H9 (cell line): ENCODE results near the gene AFG1L. TPM values are rescaled to one million over a fixed set of nuclear protein-coding genes. Genes with fewer than 3 reads are reported as not detected.

Experiments used
- DNase-seq: peaks from one replicate; pipeline ENCODE4 v3.0.0-alpha.2; 2017
- H2AFZ ChIP-seq: one replicate; pipeline ENCODE4 v1.6.1; 2013; ENCODE audit warnings: mild to moderate bottlenecking, low read length, control low read depth, moderate library complexity
- H2AK5ac ChIP-seq: 2 replicates; pipeline ENCODE4 v1.6.1; 2013; ENCODE audit warnings: low read length, control low read depth, mixed read lengths; ENCODE audit not compliant: insufficient read length
- H2BK120ac ChIP-seq: one replicate; pipeline ENCODE4 v1.6.1; 2013; ENCODE audit warnings: low read depth, mild to moderate bottlenecking, low read length, control low read depth, inconsistent platforms; ENCODE audit not compliant: poor library complexity, severe bottlenecking
- H2BK12ac ChIP-seq: 2 replicates; pipeline ENCODE4 v1.6.1; 2013; ENCODE audit warnings: low read length, control low read depth, mixed read lengths, low read depth; ENCODE audit not compliant: insufficient read length
- H2BK15ac ChIP-seq: 2 replicates; pipeline ENCODE4 v1.6.1; 2013; ENCODE audit warnings: low read depth, low read length, control low read depth
- H2BK20ac ChIP-seq: one replicate; pipeline ENCODE4 v1.6.1; 2013; ENCODE audit warnings: low read depth, mild to moderate bottlenecking, low read length, control low read depth, inconsistent platforms; ENCODE audit not compliant: poor library complexity, severe bottlenecking
- H2BK5ac ChIP-seq: 2 replicates; pipeline ENCODE4 v1.6.1; 2013; ENCODE audit warnings: low read length, control low read depth, mixed read lengths; ENCODE audit not compliant: insufficient read length
- H3K14ac ChIP-seq: 2 replicates; pipeline ENCODE4 v1.6.1; 2013; ENCODE audit warnings: low read length, control low read depth; ENCODE audit not compliant: insufficient read depth
- H3K18ac ChIP-seq: 2 replicates; pipeline ENCODE4 v1.6.1; 2013; ENCODE audit warnings: low read depth, mild to moderate bottlenecking, mixed read lengths, low read length, control low read depth; ENCODE audit not compliant: insufficient read length
- H3K23ac ChIP-seq: 2 replicates; pipeline ENCODE4 v1.6.1; 2013; ENCODE audit warnings: low read length, control low read depth, mixed read lengths, low read depth; ENCODE audit not compliant: insufficient read length
- H3K23me2 ChIP-seq: 2 replicates; pipeline ENCODE4 v1.6.1; 2013; ENCODE audit warnings: low read depth, mild to moderate bottlenecking, mixed read lengths, low read length, control low read depth; ENCODE audit not compliant: insufficient read length, poor library complexity, severe bottlenecking
- H3K27ac ChIP-seq: 2 replicates; pipeline ENCODE4 v1.5.1; 2013; ENCODE audit warnings: low read length, control low read depth, mixed read lengths, low read depth; ENCODE audit not compliant: insufficient read length
- H3K27me3 ChIP-seq: 2 replicates; pipeline ENCODE4 v1.6.1; 2013; ENCODE audit warnings: low read length, control low read depth, inconsistent platforms; ENCODE audit not compliant: insufficient read depth
- H3K4ac ChIP-seq: 2 replicates; pipeline ENCODE4 v1.6.1; 2013; ENCODE audit warnings: low read depth, mild to moderate bottlenecking, control low read depth, inconsistent platforms, low read length, moderate library complexity
- H3K4me1 ChIP-seq: 2 replicates; pipeline ENCODE4 v1.6.1; 2013; ENCODE audit warnings: low read length, control low read depth, inconsistent platforms; ENCODE audit not compliant: insufficient read depth
- H3K4me2 ChIP-seq: 2 replicates; pipeline ENCODE4 v1.6.1; 2013; ENCODE audit warnings: low read length, control low read depth, mixed read lengths; ENCODE audit not compliant: insufficient read length, insufficient read depth
- H3K56ac ChIP-seq: 2 replicates; pipeline ENCODE4 v1.6.1; 2013; ENCODE audit warnings: low read depth, mild to moderate bottlenecking, mixed read lengths, low read length, control low read depth; ENCODE audit not compliant: insufficient read length
- H3K79me1 ChIP-seq: 2 replicates; pipeline ENCODE4 v1.6.1; 2013; ENCODE audit warnings: low read depth, mild to moderate bottlenecking, moderate library complexity, low read length, control low read depth, inconsistent platforms; ENCODE audit not compliant: insufficient read depth, poor library complexity, severe bottlenecking
- H3K79me2 ChIP-seq: 2 replicates; pipeline ENCODE4 v1.6.1; 2013; ENCODE audit warnings: low read length, control low read depth, inconsistent platforms; ENCODE audit not compliant: insufficient read depth
- H3K9ac ChIP-seq: 2 replicates; pipeline ENCODE4 v1.6.1; 2013; ENCODE audit warnings: low read length, control low read depth, mixed read lengths; ENCODE audit not compliant: insufficient read length; ENCODE audit errors: extremely low read depth
- H3K9me3 ChIP-seq: one replicate; pipeline ENCODE4 v1.6.1; 2013; ENCODE audit warnings: low read depth, low read length, inconsistent platforms; ENCODE audit not compliant: control insufficient read depth
- H3T11ph ChIP-seq: one replicate; pipeline ENCODE4 v1.6.1; 2013; ENCODE audit warnings: mild to moderate bottlenecking, low read length, control low read depth, inconsistent platforms
- H4K20me1 ChIP-seq: one replicate; pipeline ENCODE4 v1.6.1; 2013; ENCODE audit not compliant: control insufficient read depth, insufficient read length, insufficient read depth
- H4K5ac ChIP-seq: 2 replicates; pipeline ENCODE4 v1.6.1; 2013; ENCODE audit warnings: low read depth, mild to moderate bottlenecking, mixed read lengths, low read length, control low read depth; ENCODE audit not compliant: insufficient read length
- H4K8ac ChIP-seq: replicated peaks from 2 replicates; pipeline ENCODE4 v1.6.1; 2013; ENCODE audit warnings: low read length, control low read depth, mixed read lengths, low read depth; ENCODE audit not compliant: insufficient read length
- H4K91ac ChIP-seq: 2 replicates; pipeline ENCODE4 v1.6.1; 2013; ENCODE audit warnings: low read depth, mild to moderate bottlenecking, moderate library complexity, mixed read lengths, low read length, control low read depth; ENCODE audit not compliant: insufficient read length
- H3K27ac Mint-ChIP-seq, 3 experiments: 2 replicates in 2 of 3; 3 replicates in 1 of 3; pipeline ENCODE4 v1.8.0; 2020 to 2021; ENCODE audit warnings: mixed read lengths in 3 of 3, mild to moderate bottlenecking in 1 of 3, moderate library complexity in 1 of 3
- H3K27me3 Mint-ChIP-seq: 2 replicates; pipeline ENCODE4 v1.8.0; 2021; ENCODE audit warnings: low read depth, mild to moderate bottlenecking, moderate library complexity, mixed read lengths
- H3K36me3 Mint-ChIP-seq, 3 experiments: 2 replicates in 2 of 3; 3 replicates in 1 of 3; pipeline ENCODE4 v1.8.0; 2020 to 2021; ENCODE audit warnings: low read depth in 3 of 3, mixed read lengths in 3 of 3; ENCODE audit not compliant: insufficient read depth in 1 of 3
- H3K4me1 Mint-ChIP-seq, 2 experiments: 2 replicates each; pipeline ENCODE4 v1.8.0; 2020; ENCODE audit warnings: mixed read lengths in 2 of 2
- H3K4me3 Mint-ChIP-seq, 2 experiments: 2 replicates in 1 of 2; 3 replicates in 1 of 2; pipeline ENCODE4 v1.8.0; 2020 to 2021; ENCODE audit warnings: mild to moderate bottlenecking in 2 of 2, mixed read lengths in 2 of 2, moderate library complexity in 1 of 2
- H3K9me3 Mint-ChIP-seq, 2 experiments: 2 replicates in 1 of 2; 3 replicates in 1 of 2; pipeline ENCODE4 v1.8.0; 2020; ENCODE audit warnings: mild to moderate bottlenecking in 2 of 2, mixed read lengths in 2 of 2, moderate library complexity in 1 of 2
- CTCF ChIP-seq: fragments of 200-600 bp; sonication (generic); conservative IDR thresholded peaks from 3 replicates; pipeline ENCODE4 v1.8.0; 2021; ENCODE audit warnings: antibody characterized with exemption, mild to moderate bottlenecking
- whole genome bisulfite sequencing: extraction: QIAGEN DNeasy Blood & Tissue Kit; methylation state at CpG from one replicate; pipeline ENCODE4 v1.1.7; 2013; ENCODE audit warnings: missing lambda C conversion rate, low lambda C conversion rate, mixed read lengths; ENCODE audit not compliant: insufficient read length; ENCODE audit errors: extremely low coverage; 5-methylcytosine and 5-hydroxymethylcytosine counted together
- total RNA-seq: library from RNA; stranded (reverse); gene quantifications from 2 replicates; pipeline ENCODE4 v1.2.1, GENCODE V29; 2021

AFG1L gene
- total RNA-seq, 1 experiment from 2014 or later: 4.7 TPM

GRCh38 chr6:108446629-108447150 lies 151.8 kb downstream of the AFG1L start:
- Mint-ChIP-seq H3K27me3 (no peaks in the 10 kb centered on the region), H3K4me1 (no peaks in the 10 kb centered on the region), H3K9me3 (no peaks in the 10 kb centered on the region), H3K4me3 (no peak overlapping the region), H3K36me3 (no peaks in the 10 kb centered on the region; a peak in 1 of 7 replicates), H3K27ac (no peak overlapping the region)
- Histone ChIP-seq H2AK5ac (no peak overlapping the region), H3T11ph (no peak overlapping the region), H2AFZ (no peak overlapping the region), H3K23me2 (no peaks in the 10 kb centered on the region), H3K27ac (no peak overlapping the region), H3K56ac (no peak overlapping the region), H3K79me2 (no peaks in the 10 kb centered on the region), H2BK5ac (no peak overlapping the region), H4K20me1 (no peaks in the 10 kb centered on the region), H3K79me1 (no peaks in the 10 kb centered on the region), H3K4me1 (no peaks in the 10 kb centered on the region), H3K27me3 (no peaks in the 10 kb centered on the region), H3K9ac (no peak overlapping the region), H2BK120ac (no peak overlapping the region), H3K18ac (no peak overlapping the region), H4K8ac (no peak overlapping the region), H3K4me2 (no peak overlapping the region), H3K9me3 (no peaks in the 10 kb centered on the region), H2BK20ac (no peak overlapping the region), H3K23ac (no peak overlapping the region), H4K5ac (no peak overlapping the region), H3K14ac (no peak overlapping the region), H2BK15ac (no peak overlapping the region), H3K4ac (no peak overlapping the region), H4K91ac (no peak overlapping the region), H2BK12ac (no peak overlapping the region)
- no peak for TF ChIP-seq CTCF
- WGBS: no CpG with 5 or more reads among the region's 3 CpGs
- DNase-seq: no peak
